Activated CD4-positive, alpha-beta T cell treated with anti-CD3 and anti-CD28 coated beads for 36 hours (primary cell): Measurements from ENCODE around the gene RPGRIP1L. TPM values are rescaled to one million over a fixed set of nuclear protein-coding genes. Genes with fewer than 3 reads are reported as not detected.

ENCODE experiments used
- ATAC-seq: fragments of 200-7000 bp; cut with Tn5 transposase; one replicate; pipeline ENCODE4 v1.10.0; 2021; ENCODE audit warnings: mild to moderate bottlenecking, moderate library complexity
- CTCF ChIA-PET: fragments of 350-600 bp; sonication (Branson Sonifier 250); formaldehyde crosslinking; loops from one replicate; lab custom pipeline; 2021; ENCODE audit warnings: antibody characterized with exemption; lab: Charles Lee
- POLR2A ChIA-PET: fragments of 350-600 bp; sonication (Branson Sonifier 250); formaldehyde crosslinking; loops from one replicate; lab custom pipeline; 2021; ENCODE audit warnings: antibody characterized with exemption, inconsistent platforms; lab: Charles Lee
- DNase-seq: peaks from one replicate; pipeline ENCODE4 v3.0.0-alpha.2; 2020
- H3K27ac Mint-ChIP-seq: one replicate; pipeline ENCODE4 v1.8.0; 2021; ENCODE audit warnings: mixed read lengths
- H3K27me3 Mint-ChIP-seq: one replicate; pipeline ENCODE4 v1.8.0; 2021; ENCODE audit warnings: mixed read lengths
- H3K36me3 Mint-ChIP-seq: one replicate; pipeline ENCODE4 v1.8.0; 2021; ENCODE audit warnings: low read depth, mixed read lengths
- H3K4me1 Mint-ChIP-seq: one replicate; pipeline ENCODE4 v1.8.0; 2021; ENCODE audit warnings: mixed read lengths
- H3K4me3 Mint-ChIP-seq: one replicate; pipeline ENCODE4 v1.8.0; 2021; ENCODE audit warnings: mild to moderate bottlenecking, moderate library complexity, mixed read lengths
- H3K9me3 Mint-ChIP-seq: one replicate; pipeline ENCODE4 v1.8.0; 2021; ENCODE audit warnings: low read depth, mixed read lengths
- intact Hi-C, 2 experiments: fragments of 100-400 bp; cut with DNase I in 1 of 2; cut with micrococcal nuclease in 1 of 2; formaldehyde crosslinking; loops; one replicate each; pipeline versions ENCODE4 v1.14.2 to v1.15.1; 2022 to 2024; cut with DNase I, micrococcal nuclease
- total RNA-seq, 2 experiments: library from RNA; stranded (reverse); gene quantifications; one replicate each; pipeline ENCODE4 v1.2.3, GENCODE V29; 2021

RPGRIP1L gene
- total RNA-seq, 2 experiments from 2014 or later: 7.8 to 10.2 TPM

DNA sequence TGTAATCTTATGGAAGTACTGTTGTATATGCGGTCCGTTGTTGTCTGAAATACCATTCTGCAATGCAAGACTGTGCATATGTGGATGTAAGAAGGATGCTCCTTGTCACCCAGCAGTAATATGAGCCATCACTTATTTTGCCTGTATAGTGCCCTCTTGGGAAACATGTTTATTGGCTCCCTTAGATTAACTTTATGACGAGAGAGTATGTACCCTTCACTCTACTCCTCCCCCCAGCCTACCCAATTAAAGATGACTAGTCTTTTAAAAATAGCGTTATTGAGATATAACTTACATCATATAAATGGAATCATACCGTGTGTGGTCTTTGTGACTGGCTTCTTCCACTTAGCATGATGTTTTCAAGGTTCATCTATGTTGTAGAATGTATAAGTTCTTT, 33.9 kb upstream of the RPGRIP1L start:
- ATAC-seq (no peak), DNase-seq (no peak)
- intact Hi-C loops: no loop called here
- H3K36me3 Mint-ChIP-seq: no peaks in the 10 kb centered on the region
- no peaks in the 10 kb centered on the region for H3K27me3 Mint-ChIP-seq
- H3K27ac Mint-ChIP-seq: no peak overlapping the region
- peaks cover 12% of the 10 kb centered on the region for H3K4me1 Mint-ChIP-seq
- ChIA-PET POLR2A (no interaction called here), CTCF (no interaction called here)
- H3K4me3 Mint-ChIP-seq: no peak overlapping the region
- H3K9me3 Mint-ChIP-seq: no peaks in the 10 kb centered on the region

DNA sequence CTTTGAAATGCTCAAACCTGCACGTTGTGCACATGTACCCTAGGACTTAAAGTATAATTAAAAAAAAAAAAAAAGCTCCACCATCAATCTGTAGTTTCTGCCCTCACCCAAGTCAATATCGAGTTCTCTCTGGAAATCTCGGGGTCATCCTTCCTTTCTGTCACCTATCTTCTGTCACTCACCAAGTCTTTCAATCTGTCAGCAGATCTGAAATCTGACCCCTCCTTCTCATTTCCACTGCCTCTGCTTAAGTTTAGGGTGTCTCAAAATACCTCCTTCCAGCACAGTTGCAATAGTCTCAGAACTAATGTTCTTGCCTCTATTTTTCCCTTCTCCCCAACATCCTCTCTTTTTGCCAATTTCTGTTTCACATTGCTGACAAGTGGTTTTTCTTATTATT, 32.6 kb upstream of the RPGRIP1L start:
- H3K9me3 Mint-ChIP-seq: no peaks in the 10 kb centered on the region
- ATAC-seq: no peak
- DNase-seq: no peak
- H3K4me3 Mint-ChIP-seq: no peak overlapping the region
- CTCF ChIA-PET: interaction anchor here (1.0 kb wide), 1 partner anchor 13 kb away, joined by 3 read pairs; no protein-coding TSS in a partner anchor
- intact Hi-C loops: no loop called here
- peaks cover 12% of the 10 kb centered on the region for H3K4me1 Mint-ChIP-seq
- H3K27ac Mint-ChIP-seq: no peak overlapping the region
- H3K36me3 Mint-ChIP-seq: no peaks in the 10 kb centered on the region
- no peaks in the 10 kb centered on the region for H3K27me3 Mint-ChIP-seq
- POLR2A ChIA-PET: no interaction called here

DNA sequence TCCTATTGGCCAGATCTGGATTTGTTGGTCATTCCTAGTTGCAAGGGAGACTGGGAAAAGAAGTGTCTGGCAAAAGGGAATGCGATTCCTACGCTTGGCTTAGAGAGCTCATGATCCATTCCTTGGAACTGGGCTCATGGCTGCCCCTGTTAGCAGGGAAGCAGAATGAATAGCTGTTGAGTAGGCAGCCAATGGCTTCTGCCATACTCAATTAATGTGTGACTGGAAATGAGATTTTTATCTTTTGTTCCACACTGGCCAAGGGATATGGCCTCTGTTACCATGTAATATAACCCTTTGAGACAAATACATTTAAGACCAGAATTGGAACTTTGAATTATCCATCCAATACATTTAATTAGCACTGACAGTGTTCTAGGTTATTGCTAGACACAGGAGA, 31.2 kb upstream of the RPGRIP1L start:
- Mint-ChIP-seq H3K27ac (no peak overlapping the region), H3K27me3 (no peaks in the 10 kb centered on the region)

DNA sequence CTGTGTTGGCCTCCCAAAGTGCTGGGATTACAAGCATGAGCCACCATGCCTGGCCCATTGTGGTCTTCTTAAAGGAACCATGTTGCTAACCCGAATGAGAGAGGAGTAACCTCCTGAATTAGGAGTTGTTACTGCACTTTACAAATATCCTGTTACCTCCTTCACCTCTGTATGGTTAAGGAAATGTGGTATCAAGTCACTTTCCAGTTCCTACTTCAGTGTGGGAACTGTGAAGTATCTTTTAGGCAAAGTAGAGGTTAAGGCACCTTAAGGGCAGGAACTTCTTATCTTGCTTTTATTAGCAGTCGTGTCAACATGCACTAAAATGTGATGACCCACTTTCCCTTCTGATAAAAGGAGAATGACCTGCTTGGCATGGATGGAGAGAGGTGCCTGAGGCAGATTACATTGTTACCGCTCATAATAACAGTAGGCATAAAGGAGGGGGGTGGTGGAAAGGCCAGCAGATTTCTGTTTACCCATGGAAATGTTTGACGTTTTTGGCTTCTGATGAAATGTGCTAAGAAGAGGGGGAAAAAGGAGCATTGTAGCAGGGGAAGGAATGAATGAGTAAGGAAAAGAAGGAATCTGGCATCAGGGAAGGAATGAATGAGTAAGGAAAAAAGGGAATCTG, 28.8 kb upstream of the RPGRIP1L start:
- Mint-ChIP-seq H3K36me3 (peaks cover 5% of the 10 kb centered on the region), H3K27ac (no peak overlapping the region), H3K4me1 (peaks cover 18% of the 10 kb centered on the region), H3K4me3 (no peak overlapping the region), H3K27me3 (no peaks in the 10 kb centered on the region), H3K9me3 (no peaks in the 10 kb centered on the region)
- DNase-seq: no peak
- ATAC-seq: no peak
- ChIA-PET CTCF (no interaction called here), POLR2A (no interaction called here)
- intact Hi-C loops: no loop called here

More for the DNA sequence above, 31.2 kb upstream of the RPGRIP1L start:
- Mint-ChIP-seq H3K4me1 (peaks cover 12% of the 10 kb centered on the region), H3K9me3 (no peaks in the 10 kb centered on the region), H3K36me3 (no peaks in the 10 kb centered on the region), H3K4me3 (no peak overlapping the region)
- DNase-seq (no peak), ATAC-seq (no peak)
- intact Hi-C loops: no loop called here
- ChIA-PET CTCF (no interaction called here), POLR2A (no interaction called here)

DNA sequence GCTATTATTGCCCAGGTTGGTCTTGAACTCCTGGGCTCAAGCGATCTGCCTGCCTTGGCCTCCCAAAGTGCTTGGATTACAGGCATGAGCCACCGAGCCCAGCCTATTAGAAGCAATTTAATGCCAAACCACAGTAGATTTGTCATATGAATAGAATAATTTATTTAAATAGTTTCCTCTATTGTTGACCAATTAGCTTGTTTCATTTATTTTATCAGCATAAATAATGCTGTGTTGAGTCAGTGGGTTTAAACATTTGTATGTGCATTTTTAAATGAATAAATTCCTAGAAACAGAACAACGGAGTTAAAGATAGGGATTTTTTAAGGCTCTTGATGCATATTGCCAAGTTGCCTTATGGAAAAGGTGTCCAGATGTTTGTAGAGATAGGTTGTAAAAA, 27.0 kb upstream of the RPGRIP1L start:
- DNase-seq (no peak), ATAC-seq (no peak)
- ChIA-PET CTCF (interaction anchor here (0.8 kb wide), 1 partner anchor 13 kb away, joined by 3 read pairs; no protein-coding TSS in a partner anchor), POLR2A (no interaction called here)
- H3K36me3 Mint-ChIP-seq: peaks cover 9% of the 10 kb centered on the region
- no peak overlapping the region for H3K4me3 Mint-ChIP-seq
- no peaks in the 10 kb centered on the region for H3K27me3 Mint-ChIP-seq
- no peaks in the 10 kb centered on the region for H3K9me3 Mint-ChIP-seq
- peaks cover 15% of the 10 kb centered on the region for H3K4me1 Mint-ChIP-seq
- intact Hi-C loops: no loop called here
- no peak overlapping the region for H3K27ac Mint-ChIP-seq

DNA sequence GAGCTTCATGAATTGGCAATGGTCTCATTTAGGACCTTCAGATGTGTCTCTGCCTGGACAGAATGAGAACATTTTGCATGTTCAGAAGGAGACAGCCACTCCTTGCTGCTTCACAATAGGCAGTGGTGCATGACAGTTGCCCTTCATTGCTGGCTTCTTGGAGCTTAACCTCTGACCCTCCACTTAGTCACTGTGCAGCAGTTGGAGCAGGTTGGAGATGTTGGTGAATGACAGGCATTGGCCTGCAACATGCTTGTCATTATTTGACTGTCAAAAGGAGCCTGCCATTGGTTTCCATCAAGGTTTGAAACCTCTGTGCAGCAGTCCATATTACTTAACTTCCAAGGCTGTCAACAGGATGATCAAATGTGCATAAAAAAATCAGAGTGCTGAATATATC, 23.0 kb upstream of the RPGRIP1L start:
- Mint-ChIP-seq H3K27ac (no peak overlapping the region), H3K27me3 (no peaks in the 10 kb centered on the region), H3K4me3 (no peak overlapping the region), H3K9me3 (no peaks in the 10 kb centered on the region), H3K36me3 (peaks cover 9% of the 10 kb centered on the region), H3K4me1 (peaks cover 12% of the 10 kb centered on the region)
- CTCF ChIA-PET: no interaction called here
- intact Hi-C loops: no loop called here
- ATAC-seq: peak; percentile 49
- no peak for DNase-seq
- POLR2A ChIA-PET: interaction anchor here (0.6 kb wide), 1 partner anchor 531 kb away, joined by 4 read pairs; no protein-coding TSS in a partner anchor

DNA sequence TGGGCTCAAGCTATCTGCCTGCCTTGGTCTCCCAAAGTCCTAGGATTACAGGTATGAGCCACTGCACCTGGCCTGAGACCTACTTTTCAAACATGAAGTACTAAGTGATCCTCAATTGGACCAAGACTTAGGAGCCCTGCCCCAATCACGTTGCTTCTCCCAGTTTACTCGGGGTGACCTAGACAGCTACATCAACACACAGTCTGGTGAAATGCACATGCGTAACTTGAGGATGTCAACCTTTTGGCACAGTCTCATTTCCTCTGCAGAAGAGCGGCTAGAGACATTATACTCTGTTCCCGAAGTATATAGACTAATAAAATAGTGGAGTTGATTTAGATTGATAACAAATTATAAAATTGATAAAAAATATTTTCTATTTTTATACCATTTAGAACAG, 17.4 kb upstream of the RPGRIP1L start:
- ATAC-seq (no peak), DNase-seq (no peak)
- peaks cover 5% of the 10 kb centered on the region for H3K36me3 Mint-ChIP-seq
- H3K4me1 Mint-ChIP-seq: peaks cover 12% of the 10 kb centered on the region
- ChIA-PET CTCF (no interaction called here), POLR2A (no interaction called here)
- intact Hi-C loops: no loop called here
- H3K27me3 Mint-ChIP-seq: no peaks in the 10 kb centered on the region
- H3K9me3 Mint-ChIP-seq: no peaks in the 10 kb centered on the region
- no peak overlapping the region for H3K4me3 Mint-ChIP-seq
- no peak overlapping the region for H3K27ac Mint-ChIP-seq

DNA sequence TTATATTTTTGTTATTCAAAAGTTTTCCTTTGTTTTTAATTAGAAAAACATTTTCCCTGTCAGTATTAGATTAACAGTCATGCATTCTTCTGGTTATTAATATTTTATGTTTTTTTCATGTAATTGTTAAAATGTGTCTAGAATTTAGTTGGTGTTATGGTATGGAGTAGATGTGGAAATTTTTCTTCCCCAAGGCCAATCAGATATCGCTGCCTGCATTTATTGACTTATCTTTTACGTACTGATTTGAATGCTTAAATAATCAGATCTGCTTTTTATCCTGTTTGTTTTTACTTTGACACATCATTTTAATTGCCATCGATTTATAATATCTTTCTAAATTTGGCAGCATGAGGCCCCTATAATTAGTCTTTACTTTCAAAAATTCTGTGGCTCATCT, 13.9 kb upstream of the RPGRIP1L start:
- CTCF ChIA-PET: no interaction called here
- H3K27me3 Mint-ChIP-seq: no peaks in the 10 kb centered on the region
- no peak for DNase-seq
- peaks cover 7% of the 10 kb centered on the region for H3K36me3 Mint-ChIP-seq
- POLR2A ChIA-PET: no interaction called here
- no peak overlapping the region for H3K27ac Mint-ChIP-seq
- no peaks in the 10 kb centered on the region for H3K9me3 Mint-ChIP-seq
- peaks cover 24% of the 10 kb centered on the region for H3K4me1 Mint-ChIP-seq
- no peak overlapping the region for H3K4me3 Mint-ChIP-seq
- no peak for ATAC-seq
- intact Hi-C loops: no loop called here

DNA sequence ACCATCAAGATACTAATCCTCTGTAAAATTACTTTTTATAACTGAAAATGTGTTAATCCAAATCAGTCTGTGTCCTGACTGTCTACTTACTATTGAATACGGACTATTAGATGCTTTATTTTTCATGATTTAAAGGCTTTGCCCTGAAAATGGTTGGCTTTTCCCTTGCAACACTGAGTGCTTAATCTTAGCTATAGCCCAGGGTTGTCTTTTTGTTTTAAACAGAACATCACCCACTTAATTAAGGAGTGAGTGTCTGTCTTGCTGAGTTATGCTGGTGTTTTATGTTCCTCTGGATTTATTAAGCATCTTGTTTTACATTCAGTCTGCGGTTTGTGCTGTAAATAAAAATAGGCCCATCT, 11.3 kb upstream of the RPGRIP1L start:
- ATAC-seq (no peak), DNase-seq (no peak)
- CTCF ChIA-PET: interaction anchor here (0.7 to 1.5 kb wide), 2 partner anchors 11 to 22 kb away, joined by 3 read pairs; partner anchors contain the start of genes FTO and RPGRIP1L
- Mint-ChIP-seq H3K4me1 (peaks cover 26% of the 10 kb centered on the region), H3K36me3 (peaks cover 5% of the 10 kb centered on the region), H3K9me3 (no peaks in the 10 kb centered on the region), H3K27ac (no peak overlapping the region), H3K4me3 (no peak overlapping the region), H3K27me3 (no peaks in the 10 kb centered on the region)
- intact Hi-C loops: no loop called here
- POLR2A ChIA-PET: no interaction called here

DNA sequence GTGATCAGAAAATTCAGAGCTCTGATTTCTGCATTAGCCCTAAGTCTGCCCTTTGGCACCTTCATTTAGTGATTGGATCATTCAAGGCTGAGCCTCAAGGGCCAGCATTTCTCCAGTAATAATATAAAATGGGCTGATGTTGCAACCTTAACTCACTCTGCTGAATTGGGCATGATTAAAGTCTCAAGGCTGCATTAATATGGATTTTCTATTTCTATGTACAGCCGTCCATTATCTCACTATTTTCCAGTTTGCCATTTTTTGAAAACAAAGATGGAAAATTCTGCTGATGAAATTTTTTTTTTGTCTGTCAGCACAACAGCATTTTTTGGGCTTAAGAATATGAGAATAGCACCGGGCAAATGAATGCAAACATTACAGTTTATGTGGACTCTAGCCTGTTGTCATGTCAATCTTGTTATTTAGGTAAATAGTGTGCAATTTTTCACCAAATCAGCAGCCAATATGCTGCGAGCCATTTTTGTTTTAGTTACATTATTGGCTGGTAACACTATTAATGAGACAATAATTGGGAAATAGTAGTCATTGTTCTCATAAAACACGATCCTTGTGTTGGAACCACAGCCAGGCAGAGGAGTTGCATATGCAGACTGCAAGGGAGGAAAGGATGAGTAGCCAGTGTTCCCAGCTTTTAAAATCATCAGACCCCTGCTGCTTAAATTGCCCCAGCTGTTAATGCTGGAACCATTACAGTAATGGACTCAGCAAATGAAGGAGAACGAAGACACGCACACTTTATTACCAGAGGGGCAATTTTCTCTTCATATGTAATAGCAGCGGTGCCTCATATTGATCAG, 10.8 kb upstream of the RPGRIP1L start:
- Mint-ChIP-seq H3K9me3 (no peaks in the 10 kb centered on the region), H3K27ac (no peak overlapping the region), H3K36me3 (peaks cover 5% of the 10 kb centered on the region), H3K4me3 (no peak overlapping the region), H3K27me3 (no peaks in the 10 kb centered on the region), H3K4me1 (peaks cover 26% of the 10 kb centered on the region)
- intact Hi-C loops: no loop called here
- POLR2A ChIA-PET: no interaction called here
- CTCF ChIA-PET: interaction anchor here (0.7 kb wide), 1 partner anchor 23 kb away, joined by 3 read pairs; no protein-coding TSS in a partner anchor
- DNase-seq (no peak), ATAC-seq (no peak)

DNA sequence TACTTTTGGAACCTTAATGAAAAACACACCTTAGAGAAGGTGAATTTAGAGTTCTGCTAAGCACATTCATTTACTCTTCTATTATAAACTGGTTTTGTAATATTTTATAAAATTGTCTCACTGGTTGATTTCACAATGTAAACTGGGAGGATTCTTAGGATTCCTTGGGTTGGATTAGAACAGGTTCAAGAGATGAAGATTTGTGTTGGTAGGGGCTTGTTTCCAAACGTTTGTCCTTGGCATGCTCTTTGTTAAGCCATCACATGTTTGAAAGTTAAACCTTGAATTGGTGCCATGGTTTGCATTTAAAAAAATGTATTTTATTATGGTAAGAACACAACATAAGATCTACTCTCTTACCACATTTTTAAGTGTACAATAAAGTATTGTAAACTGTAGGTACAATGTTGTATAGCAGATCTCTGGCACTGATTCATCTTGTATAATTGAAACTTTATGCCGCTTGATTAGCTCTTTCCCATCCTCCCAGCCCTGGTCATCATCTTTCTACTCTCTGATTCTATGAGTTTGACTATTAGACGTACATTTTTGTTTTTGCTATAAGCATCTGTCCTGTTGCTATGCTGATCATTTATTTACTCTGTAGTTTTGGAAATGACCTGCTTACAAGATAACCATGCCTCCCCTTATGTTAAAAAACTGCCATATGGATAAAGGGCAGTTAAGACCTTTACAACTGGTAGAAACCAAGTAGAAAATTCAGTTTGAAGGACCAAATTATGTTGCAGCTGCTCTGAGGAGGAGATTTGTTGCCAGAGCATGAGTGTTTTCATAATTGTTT, 9.9 kb upstream of the RPGRIP1L start:
- Mint-ChIP-seq H3K27ac (no peak overlapping the region), H3K27me3 (no peaks in the 10 kb centered on the region), H3K4me3 (no peak overlapping the region), H3K4me1 (peaks cover 23% of the 10 kb centered on the region), H3K36me3 (peaks cover 6% of the 10 kb centered on the region), H3K9me3 (peaks cover 1% of the 10 kb centered on the region)
- ChIA-PET CTCF (no interaction called here), POLR2A (no interaction called here)
- DNase-seq (no peak), ATAC-seq (no peak)
- intact Hi-C loops: no loop called here
